Stimulated activated naive CD4-positive, alpha-beta T cell (primary cell): Measurements from ENCODE around the gene CACNA1I.

Source experiments
- DNase-seq, 6 experiments: peaks; one replicate each; lab custom pipeline; 2025; lab: John Stamatoyannopoulos, UW

CACNA1I gene

GRCh38 chr22:39625569-39626537 lies 55.3 kb downstream of the CACNA1I start:
- DNase-seq, result no peak

- no peak for DNase-seq
Observed at GRCh38 chr22:39627208-39627607, 56.7 kb downstream of the CACNA1I start.

GRCh38 chr22:39627865-39628562 lies 57.5 kb downstream of the CACNA1I start:
- no peak for DNase-seq

GRCh38 chr22:39628563-39629080 lies 58.1 kb downstream of the CACNA1I start:
- DNase-seq, result no peak

GRCh38 chr22:39629851-39630250 lies 59.3 kb downstream of the CACNA1I start:
- no peak for DNase-seq

GRCh38 chr22:39630721-39631120 lies 60.2 kb downstream of the CACNA1I start:
- no peak for DNase-seq

- DNase-seq, result no peak
Observed at GRCh38 chr22:39631381-39632286, 61.1 kb downstream of the CACNA1I start.

GRCh38 chr22:39634530-39635405 lies 64.2 kb downstream of the CACNA1I start:
- DNase-seq, result no peak

- DNase-seq, result no peak
Observed at GRCh38 chr22:39635719-39636118, 65.2 kb downstream of the CACNA1I start.

GRCh38 chr22:39638958-39639357 lies 68.4 kb downstream of the CACNA1I start:
- DNase-seq, result no peak

- DNase-seq, result no peak
Observed at GRCh38 chr22:39641660-39642310, 71.2 kb downstream of the CACNA1I start.

GRCh38 chr22:39643311-39644083 lies 72.9 kb downstream of the CACNA1I start:
- DNase-seq, result no peak

- no peak for DNase-seq
Observed at GRCh38 chr22:39645532-39645931, 75.0 kb downstream of the CACNA1I start.

- DNase-seq, result no peak
Observed at GRCh38 chr22:39646398-39647063, 76.0 kb downstream of the CACNA1I start.

GRCh38 chr22:39647836-39648629 lies 77.5 kb downstream of the CACNA1I start:
- DNase-seq, result no peak

- no peak for DNase-seq
Observed at GRCh38 chr22:39648630-39648950, 78.0 kb downstream of the CACNA1I start.

GRCh38 chr22:39649500-39650089 lies 79.0 kb downstream of the CACNA1I start:
- no peak for DNase-seq
